ENCODE measurements around the gene CACNG8. TPM values are rescaled to one million over a fixed set of nuclear protein-coding genes. Genes with fewer than 3 reads are reported as not detected.

The CACNG8 gene
- total and polyA plus RNA-seq, 9 donors = 0.03 to 0.13 (median 0.08) TPM; not detected in 3

DNA sequence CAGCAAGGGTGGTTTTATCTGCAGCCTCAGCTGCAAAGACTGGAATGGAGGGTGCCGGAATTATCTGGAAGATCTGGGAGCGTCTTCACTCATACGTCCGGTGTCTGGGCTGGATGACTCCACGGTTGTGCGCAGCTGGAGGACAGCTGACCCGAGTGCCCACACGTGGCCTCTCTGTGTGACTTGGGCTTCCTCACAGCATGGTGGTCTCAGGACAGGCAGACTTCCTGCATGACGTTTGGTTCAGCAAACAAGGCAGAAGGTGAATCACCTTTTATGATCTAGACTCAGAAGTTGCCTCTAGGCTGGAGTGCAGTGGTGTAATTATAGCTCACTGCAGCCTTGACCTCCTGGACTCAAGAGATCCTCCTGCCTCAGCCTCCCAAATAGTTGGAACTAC, 61.9 kb downstream of the CACNG8 start:
- no peak for DNase-seq
- Histone ChIP-seq H3K27ac (no peak overlapping the region), H3K27me3 (no peaks in the 10 kb centered on the region), H3K4me3 (no peak overlapping the region), H3K9me3 (no peaks in the 10 kb centered on the region), H3K4me1 (ENCODE audit: insufficient read depth) (no peaks in the 10 kb centered on the region), H3K36me3 (no peaks in the 10 kb centered on the region)
- WGBS, 3 donors = 72 to 79% (median 78%) methylated on average over 9 of the region's 9 CpGs
- TF ChIP-seq CTCF (IDR thresholded peaks at IDR 0.05) (no peak), EP300 (IDR thresholded peaks at IDR 0.05) (no peak), POLR2A (IDR thresholded peaks at IDR 0.05) (no peak)
- intact Hi-C loops (cut with DNase I) = loop anchor here in 3 of 4 donors (5.0 to 10.0 kb wide), 4 partner anchors 172 to 827 kb away; no protein-coding TSS in a partner anchor

DNA sequence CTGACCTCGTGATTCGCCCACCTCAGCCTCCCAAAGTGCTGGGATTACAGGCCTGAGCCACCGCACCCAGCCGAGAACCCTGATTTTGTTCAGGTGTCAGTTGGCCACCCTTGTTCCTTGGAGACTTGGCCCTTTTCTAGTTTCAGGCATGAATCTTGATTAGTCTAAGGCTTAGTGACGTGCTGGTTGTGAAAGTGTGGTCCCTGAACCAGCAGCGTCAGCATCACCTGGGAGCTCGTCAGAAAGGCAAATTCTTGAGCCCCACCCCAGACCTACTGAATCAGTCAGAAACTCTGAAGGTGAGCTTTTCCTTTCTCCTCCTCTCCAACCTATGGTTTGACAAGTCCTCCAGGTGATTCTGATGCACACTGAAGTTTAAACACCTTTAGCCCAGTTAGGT, 63.9 kb downstream of the CACNG8 start:
- intact Hi-C loops (cut with DNase I) = loop anchor here in 3 of 4 donors (5.0 to 10.0 kb wide), 3 partner anchors 174 to 184 kb away; no protein-coding TSS in a partner anchor
- Histone ChIP-seq H3K27me3 (no peaks in the 10 kb centered on the region), H3K27ac (no peak overlapping the region), H3K9me3 (no peaks in the 10 kb centered on the region), H3K4me3 (no peak overlapping the region), H3K4me1 (ENCODE audit: insufficient read depth) (no peaks in the 10 kb centered on the region), H3K36me3 (no peaks in the 10 kb centered on the region)
- DNase-seq = no peak
- WGBS, 3 donors = 52 to 66% (median 62%) methylated on average over 7 of the region's 7 CpGs
- TF ChIP-seq POLR2A (IDR thresholded peaks at IDR 0.05) (no peak), CTCF (IDR thresholded peaks at IDR 0.05) (no peak), EP300 (IDR thresholded peaks at IDR 0.05) (no peak)

GRCh38 chr19:54029301-54029700, 66.6 kb downstream of the CACNG8 start:
- DNase-seq = no peak
- no peak overlapping the region for H3K27ac ChIP-seq
- H3K27me3 ChIP-seq = no peaks in the 10 kb centered on the region
- intact Hi-C loops (cut with DNase I) = loop anchor here in 3 of 4 donors (5.0 to 10.0 kb wide), 3 partner anchors 177 to 187 kb away; no protein-coding TSS in a partner anchor
- TF ChIP-seq EP300 (IDR thresholded peaks at IDR 0.05) = no peak
- TF ChIP-seq CTCF (IDR thresholded peaks at IDR 0.05) = no peak
- no peak for TF ChIP-seq POLR2A (IDR thresholded peaks at IDR 0.05)
- no peaks in the 10 kb centered on the region for H3K9me3 ChIP-seq
- H3K4me1 ChIP-seq (ENCODE audit: insufficient read depth) = no peaks in the 10 kb centered on the region
- H3K36me3 ChIP-seq = no peaks in the 10 kb centered on the region
- no peak overlapping the region for H3K4me3 ChIP-seq
- WGBS, 3 donors = 77 to 81% (median 78%) methylated on average over 3 of the region's 3 CpGs

DNA sequence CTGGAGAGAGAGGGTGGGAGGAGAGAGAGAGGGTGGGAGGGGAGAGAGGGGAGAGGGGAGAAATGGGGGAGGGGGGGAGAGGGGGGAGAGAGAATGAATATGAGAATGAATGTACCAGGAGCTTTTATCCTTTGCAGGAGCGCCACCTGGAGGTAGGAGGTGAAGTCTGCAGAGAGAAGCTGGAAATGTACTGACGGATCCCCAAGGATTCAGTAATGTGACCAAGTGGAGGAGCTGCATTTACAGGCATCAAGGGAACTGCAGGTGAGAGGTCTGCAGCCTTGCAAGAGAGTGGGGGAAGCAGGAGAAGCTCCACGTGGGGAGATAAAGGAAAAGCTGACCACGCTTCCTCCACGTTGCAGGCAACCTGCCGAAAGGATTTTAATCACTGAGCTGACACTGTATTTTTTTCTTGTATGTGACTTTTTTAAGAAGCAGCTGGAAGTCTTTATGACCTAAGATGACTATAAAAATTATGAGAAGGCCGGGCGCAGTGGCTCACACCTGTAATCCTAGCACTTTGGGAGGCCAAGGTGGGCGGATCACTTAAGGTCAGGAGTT, 67.3 kb downstream of the CACNG8 start:
- H3K27ac ChIP-seq = no peak overlapping the region
- no peaks in the 10 kb centered on the region for H3K36me3 ChIP-seq
- no peaks in the 10 kb centered on the region for H3K27me3 ChIP-seq
- no peaks in the 10 kb centered on the region for H3K4me1 ChIP-seq (ENCODE audit: insufficient read depth)
- TF ChIP-seq EP300 (IDR thresholded peaks at IDR 0.05) (no peak), CTCF (IDR thresholded peaks at IDR 0.05) (no peak), POLR2A (IDR thresholded peaks at IDR 0.05) (no peak)
- intact Hi-C loops (cut with DNase I) = loop anchor here in 3 of 4 donors (5.0 to 10.0 kb wide), 3 partner anchors 178 to 188 kb away; no protein-coding TSS in a partner anchor
- 27 to 30% (median 27%) methylated on average over 9 of the region's 9 CpGs for WGBS, 3 donors
- H3K9me3 ChIP-seq = no peaks in the 10 kb centered on the region
- DNase-seq = peak in 4 of 5 donors; percentile 19 to 45 (median 24)
- no peak overlapping the region for H3K4me3 ChIP-seq

Data from ovary (tissue), 9 donors.